ENCODE results near the gene MITF.
"Not testable (repeated sequence)": the region's sequence is repeated elsewhere in the genome, so short reads cannot be mapped to it uniquely, and the experiment has no call there.

Gene MITF

DNA sequence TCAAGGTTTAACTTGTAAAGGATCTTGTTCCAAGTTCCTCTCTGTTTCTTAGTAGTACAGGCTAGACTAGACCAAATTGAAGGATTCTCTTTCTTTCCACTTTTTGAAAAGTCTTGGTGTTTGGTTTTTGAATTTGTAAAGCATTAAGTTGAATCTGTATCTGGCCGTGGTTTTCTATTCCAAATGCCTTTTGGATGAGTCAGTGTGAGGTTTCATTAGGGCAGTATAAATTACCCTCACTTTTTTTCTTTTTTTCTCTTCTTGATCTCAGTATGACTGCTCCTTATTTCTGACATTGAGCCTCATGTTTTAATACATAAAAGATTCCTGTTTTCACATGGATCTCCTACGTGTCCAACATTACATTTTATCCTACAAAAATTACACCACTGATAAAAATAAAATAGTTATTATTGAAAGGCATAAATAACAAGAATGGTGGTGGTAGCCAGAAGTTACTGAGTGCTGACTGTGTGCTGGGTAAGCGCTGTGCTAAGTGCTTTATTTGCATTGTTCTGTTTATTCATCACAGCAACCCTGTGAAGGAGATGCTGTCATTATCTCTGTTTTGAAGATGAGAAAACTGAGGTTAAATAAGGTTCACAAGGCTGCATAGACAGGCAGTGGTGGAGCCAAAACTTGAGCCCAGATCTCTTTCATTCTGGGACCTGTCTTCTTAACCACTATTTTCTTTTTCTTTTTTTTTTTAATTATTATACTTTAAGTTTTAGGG is 48.3 kb downstream of the MITF start:
- no peak for DNase-seq (ENCODE audit: low spot score)

DNA sequence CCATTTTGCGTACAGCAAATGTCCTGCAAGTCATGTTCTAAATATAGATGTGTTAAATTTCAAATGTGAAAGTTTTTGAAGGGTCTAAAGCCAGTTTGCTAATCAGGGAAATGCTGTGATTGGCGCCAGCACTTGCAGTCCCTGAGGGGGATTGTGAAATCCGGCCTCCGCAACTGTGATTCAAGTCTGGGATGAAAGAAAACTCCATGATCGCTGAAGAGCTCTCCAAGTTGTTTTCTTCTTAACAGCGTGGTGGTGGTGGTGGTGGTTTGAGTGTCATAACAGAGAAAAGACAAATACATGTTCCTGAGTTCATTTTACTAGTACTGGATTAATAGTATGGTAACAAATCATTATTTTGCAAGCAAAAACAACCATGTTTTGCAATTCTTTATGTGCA is 51.8 kb downstream of the MITF start:
- no peak for DNase-seq (ENCODE audit: low spot score)

DNA sequence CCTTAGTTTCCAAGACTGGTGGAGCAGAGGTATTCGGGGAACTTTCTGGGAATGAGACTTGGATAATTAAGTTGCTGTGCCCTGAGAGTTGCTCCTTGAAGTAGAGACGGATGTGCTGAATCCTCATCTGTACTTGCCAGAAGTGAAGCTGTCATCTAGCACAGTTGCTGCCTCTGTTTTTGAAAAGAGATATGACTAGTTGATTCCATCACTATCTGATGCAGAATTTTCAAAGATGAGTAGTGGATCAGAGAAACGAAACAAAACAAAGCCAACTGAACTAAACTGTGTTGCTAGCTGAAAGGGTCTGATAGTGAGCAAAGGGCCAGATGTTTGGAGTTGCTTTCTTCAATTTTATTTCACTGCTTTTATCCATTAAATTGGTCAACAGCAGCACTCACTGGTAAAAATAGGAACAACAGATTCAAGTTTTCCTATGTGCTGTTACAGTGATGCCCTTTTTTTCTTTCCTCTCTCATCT is 52.7 kb downstream of the MITF start:
- no peak for DNase-seq (ENCODE audit: low spot score)

DNA sequence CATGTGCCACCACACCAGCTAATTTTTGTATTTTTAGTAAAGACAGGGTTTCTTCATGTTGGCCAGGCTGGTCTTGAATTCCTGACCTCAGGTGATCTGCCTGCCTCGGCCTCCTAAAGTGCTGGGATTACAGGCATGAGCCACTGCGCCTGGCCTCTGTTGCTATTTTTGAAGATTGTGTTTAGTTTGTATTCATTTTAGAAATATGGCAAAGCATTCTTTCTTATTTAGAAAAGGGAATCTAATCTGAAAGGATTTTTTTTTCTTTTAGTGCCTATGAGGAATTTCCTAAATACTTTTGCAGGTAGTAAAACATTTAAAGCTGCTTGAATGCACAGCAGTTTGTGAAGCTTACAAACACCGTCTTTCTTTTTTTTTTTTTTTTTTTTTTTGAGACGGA is 56.9 kb downstream of the MITF start:
- not testable (repeated sequence) for DNase-seq (ENCODE audit: low spot score)

DNA sequence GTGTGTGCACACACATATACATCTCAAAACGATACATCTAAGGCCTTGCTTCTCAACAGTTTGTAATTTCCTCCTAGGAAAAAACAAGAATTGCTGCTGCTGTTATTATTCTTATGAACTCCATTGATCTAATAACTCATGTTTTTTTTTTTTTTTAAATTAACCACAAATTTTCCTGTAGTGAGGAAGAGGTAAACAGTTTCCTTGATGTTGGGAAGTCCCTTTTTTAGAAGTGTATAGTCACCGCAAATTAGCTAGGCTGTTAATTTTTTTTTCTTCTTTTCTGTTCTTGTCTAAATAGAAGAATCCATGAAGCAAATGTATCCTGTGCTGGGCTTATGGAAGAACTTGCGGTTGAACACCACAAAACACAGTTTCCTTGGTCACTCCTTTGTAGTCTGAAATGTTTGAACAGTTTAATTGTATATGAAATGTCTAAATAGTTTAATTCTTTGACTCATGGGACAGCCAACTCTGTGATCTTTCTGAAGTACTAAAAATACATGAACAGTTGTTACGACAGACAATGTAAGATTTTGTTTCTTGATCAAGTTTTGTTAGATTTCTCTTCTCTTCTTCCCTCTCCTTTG is 64.5 kb downstream of the MITF start:
- no peak for DNase-seq (ENCODE audit: low spot score)

DNA sequence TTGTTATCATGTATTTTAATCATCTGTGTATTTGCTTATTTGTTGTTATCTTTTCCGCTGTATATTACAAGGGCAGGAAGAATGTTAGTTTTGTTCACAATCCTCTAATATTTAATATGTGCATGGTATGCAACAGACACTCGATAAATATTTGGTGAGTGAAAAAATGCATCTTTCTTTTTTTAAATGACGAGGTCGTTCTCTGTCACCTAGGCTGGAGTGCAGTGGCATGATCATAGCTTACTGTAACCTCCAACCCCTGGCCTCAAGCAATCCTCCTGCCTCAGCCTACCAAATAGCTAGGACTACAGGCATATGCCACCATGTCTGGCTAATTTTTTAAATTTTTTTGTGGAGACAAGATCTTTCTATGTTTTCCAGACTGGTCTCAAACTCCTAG is 66.2 kb downstream of the MITF start:
- DNase-seq (ENCODE audit: low spot score) = no peak

DNA sequence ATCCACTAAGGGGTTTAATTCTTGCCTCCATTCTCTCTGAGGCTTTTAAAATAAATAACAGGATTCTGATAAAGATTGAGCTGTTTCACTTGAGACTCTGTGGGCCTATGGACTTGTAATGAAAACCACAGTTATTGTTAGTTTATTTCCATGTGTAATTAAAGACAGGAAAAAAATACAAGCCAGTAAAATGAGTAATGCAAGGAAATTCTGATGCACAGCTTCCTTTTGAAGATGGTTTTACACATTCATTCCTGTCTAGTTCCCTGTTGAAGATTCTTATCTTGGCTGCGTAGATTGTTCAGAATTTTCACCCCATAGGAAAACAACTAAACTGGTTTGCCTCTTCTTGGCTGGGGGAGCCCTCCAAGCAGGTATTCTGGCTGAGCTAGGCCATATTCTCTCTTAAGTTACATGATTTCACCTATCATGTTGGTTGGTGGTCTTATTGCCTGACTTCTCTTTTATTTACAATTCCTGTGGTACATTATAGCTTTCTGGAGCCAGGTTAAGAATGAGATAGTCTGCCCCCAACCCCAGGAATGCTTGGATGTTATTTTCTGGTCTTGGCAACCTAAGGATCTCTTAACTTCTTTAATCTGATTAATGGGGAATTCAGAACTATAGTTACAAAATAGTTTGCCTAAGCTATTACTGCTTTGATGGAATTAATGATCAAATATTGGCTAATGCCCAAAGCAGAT is 67.6 kb downstream of the MITF start:
- no peak for DNase-seq (ENCODE audit: low spot score)

DNA sequence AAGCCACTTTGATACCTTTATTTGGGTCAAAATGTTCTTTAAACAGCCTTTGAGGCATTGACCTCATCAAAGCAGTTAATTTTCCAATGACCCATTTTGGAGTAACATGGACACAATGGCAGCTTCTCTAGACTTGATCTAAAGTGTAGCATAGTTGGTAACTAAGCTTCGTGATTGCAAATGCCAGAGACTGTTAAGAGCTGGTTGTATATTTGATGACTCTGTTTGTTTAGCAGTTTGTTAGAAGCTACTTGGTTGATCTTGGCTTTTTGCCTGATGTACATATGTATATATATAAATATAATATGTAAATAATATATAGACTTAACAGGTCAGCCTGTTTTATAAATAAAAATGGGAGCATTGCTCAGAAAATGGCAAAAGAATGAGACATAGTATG is 68.4 kb downstream of the MITF start:
- DNase-seq (ENCODE audit: low spot score) = no peak

DNA sequence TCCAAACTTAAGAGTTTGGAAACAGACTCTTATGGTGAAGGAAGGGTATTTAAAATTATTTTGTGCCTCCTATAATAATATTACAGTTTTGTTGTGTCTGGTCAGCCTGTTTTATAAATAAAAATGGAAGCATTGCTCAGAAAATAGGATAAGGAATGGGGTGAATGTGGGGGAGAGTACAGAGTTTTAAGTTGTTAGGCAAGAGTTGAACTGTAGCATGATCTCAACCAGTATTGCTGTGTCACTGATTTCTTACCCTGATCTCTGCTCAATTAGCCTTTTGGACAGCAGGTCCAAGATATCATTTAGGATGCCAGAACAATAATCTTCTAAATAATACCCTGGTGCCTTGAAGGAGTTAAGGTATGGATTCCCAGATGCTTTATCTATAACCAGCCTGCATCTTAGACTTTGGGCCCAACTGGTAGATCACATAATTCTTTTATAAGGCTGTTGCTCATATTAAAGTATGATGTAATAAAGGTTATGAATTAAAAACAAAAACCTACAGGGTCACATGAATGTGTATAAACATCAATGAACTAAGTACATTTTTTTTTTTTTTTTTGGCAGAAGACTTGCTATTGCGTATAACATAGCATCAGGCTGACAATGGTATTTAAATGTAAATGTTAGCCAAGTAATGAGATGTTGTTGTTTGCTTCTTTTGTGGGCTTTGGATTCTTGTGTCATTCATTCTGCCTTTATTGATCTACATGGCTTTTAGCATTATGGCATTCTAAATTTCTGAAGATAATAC is 70.0 kb downstream of the MITF start:
- no peak for DNase-seq (ENCODE audit: low spot score)

DNA sequence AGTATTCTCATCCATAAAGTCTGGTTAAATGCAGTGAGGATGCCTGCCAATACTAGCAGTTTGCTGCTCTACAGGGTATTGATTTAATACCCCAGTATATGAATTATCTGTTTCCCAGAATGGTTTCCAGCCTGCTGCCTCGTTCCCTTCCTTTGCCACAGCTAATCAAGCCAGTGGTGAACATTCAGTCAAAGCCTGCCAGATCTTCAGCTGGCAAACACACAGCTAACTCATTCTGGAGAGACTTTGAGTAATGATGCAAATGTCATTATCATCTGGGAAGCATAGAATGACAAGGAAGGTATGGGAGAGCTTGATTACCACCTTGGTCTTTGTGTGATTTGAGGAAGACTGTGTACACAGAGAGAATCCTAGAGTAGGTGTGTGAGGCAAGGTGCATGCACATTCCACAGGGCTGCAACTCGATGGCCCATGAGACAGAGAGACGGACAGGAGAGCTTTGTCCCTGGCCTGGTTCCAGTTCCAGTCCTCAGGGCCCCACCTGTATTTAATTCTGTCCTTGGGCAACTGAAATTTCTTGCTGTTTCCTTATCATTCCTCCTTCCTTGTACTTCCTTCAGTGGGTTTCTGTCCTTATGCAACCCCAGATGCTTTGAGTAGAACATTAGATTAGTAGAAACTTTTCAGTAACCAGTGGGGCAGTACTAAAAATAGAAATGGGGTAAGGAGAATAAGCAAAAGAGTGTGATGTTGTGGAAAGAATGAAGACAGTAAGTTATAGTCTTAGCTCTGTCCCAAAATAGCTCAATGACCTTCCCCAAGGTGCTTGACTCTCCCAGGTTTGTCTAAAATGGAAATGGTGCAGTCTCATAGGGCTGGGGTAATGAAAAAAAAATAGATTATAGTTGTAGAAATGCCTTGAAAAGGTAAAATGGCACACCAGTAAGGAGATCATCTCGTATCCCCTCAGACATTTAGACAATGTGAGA is 72.5 kb downstream of the MITF start:
- DNase-seq (ENCODE audit: low spot score) = no peak

DNA sequence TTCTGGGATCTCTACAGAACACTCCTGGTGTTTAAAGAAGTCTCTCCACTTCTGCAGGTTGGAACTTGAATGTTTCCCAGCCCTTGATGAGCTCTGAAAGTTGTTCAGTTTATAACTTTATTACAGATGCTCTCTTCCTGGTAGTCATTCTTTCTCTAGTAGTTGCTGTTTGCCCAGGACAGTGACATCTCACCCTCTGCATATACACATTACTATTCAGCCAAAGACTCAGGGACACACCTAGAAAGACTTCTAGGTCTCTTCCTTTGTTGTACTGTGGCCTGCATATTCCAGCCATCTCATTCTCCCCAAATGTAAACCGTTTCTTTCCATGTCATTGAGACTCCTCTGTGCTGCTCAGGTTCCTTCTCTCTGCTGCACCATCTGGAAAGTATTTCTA is 76.7 kb downstream of the MITF start:
- no peak for DNase-seq (ENCODE audit: low spot score)

DNA sequence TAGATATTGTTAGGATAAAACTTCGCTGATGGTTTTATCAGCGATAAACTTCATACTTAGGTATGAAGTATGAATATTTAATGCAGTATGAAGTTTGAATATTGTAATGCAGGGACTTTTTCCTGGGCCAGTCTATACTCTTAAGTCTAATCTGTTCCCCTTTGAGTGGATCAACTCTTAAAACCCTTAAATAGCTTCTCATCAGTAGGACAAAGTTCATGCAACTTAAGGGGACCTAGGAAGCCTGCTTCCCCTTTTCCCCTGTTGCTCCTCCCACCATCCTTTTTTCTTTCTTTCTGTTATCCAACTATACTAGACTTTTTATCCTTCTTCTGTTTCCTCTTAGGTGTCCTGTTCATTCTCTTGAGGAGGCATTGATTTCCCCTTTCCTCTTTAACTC is 78.7 kb downstream of the MITF start:
- no peak for DNase-seq (ENCODE audit: low spot score)

DNA sequence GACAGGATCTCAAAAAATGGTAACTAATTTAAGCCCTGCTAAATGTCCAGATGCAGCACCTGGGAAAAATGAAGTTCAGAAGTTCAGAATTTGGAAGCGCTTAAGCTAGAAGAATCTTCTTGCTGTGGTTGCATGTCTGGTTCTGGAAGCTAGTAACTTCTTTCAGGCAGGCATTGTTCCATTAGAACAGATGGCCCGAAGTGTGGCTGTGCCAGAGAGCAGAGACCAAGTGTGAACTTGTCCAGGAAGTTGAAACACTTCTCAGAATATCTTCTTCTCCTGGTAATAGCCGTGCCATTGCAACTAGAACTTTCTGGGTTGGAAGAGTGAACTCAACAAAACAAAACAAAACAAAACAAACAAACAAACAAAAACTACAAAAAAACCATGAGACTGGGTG is 80.0 kb downstream of the MITF start:
- DNase-seq (ENCODE audit: low spot score) = no peak

DNA sequence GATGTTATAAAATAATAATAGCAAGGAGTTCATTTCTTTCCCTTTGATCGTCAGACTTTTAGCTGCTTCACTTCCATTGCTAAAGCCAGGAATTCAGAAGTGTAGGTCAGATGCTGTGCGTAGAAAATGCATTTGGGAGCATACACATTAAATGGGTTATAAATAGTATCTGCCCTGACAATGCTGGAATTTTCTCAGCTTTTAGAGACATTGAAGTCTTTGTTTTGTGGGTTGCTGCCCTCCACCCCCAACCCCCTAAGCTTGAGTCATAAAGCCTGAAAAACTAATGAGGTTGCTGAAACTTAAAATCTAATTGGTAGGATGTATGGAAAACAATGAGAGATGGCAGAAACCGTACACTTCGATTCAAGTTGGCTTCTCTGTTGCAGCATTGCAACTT is 81.9 kb downstream of the MITF start:
- no peak for DNase-seq (ENCODE audit: low spot score)

DNA sequence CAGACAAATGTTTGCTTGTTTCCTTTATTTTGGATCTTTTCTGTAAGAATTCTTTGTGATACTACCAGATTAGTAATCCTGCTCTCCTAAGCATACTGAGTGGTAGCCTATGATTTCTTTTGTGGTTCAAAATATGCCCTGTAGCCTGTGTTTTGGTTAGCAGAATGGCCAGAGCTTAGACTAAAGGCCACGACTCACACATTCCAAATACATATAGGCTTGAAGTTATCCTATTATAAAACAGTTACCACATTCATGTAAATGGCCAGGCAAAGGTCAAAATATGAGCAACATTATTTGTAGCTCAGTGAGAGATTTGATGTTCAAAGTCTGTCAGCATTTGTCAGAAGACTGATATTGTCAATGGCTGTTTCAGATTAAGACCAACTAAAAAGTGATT is 84.5 kb downstream of the MITF start:
- no peak for DNase-seq (ENCODE audit: low spot score)

DNA sequence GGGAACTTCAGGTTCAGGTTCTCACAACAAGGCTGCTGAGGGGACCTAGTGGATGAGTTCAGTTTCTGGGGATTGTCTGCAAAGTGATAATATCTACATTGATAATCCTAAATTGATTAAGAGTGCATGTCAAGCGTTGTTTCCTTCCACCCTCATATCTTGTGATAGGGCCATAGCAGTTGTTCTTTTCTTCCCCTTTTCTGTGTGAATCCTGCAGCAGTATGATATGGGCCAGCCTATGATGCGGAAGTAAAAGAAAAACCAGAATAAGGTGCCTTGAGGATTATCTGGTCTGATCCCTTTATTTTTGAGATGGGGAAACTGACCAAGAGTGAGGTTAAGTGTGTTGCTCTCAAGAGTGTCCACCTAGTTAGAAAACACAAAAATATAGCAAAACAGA is 86.2 kb downstream of the MITF start:
- no peak for DNase-seq (ENCODE audit: low spot score)

DNA sequence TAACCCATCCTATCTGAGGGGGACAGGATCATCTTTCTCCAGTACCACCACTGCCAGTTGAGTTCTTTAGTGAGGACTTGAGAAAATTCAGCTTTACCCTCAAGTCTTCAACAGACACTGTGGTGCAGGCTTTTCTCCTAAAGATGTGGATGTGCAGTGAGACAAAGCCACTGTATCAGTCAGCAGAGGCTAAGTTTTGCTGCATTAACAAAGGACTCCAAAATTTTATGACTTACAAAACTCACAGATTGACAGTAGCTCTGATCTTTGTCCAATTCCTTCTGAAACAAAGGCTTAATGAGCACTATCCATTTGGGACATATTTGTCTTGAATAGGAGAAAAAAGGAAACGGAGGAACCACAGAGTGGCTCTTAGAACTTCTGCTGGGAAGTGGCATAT is 87.9 kb downstream of the MITF start:
- no peak for DNase-seq (ENCODE audit: low spot score)

DNA sequence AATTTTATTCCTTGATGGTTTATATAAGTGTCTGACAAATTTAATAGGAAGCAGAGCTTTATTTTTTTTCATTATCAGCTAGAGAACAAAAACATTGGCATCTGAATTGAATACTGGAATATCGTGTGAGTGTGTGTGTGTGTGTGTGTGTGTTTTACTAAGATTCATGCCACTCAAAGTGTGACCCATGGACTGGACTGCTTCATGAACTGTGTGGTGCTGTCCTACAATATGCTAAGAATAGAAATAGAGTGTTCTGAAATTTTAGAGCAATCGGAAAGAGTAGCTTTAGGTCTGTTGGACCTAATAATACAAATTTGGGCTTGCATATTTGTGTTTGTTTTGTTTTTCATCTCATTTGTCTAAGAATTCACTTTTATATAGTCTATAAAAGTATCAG is 89.6 kb downstream of the MITF start:
- DNase-seq (ENCODE audit: low spot score) = no peak

DNA sequence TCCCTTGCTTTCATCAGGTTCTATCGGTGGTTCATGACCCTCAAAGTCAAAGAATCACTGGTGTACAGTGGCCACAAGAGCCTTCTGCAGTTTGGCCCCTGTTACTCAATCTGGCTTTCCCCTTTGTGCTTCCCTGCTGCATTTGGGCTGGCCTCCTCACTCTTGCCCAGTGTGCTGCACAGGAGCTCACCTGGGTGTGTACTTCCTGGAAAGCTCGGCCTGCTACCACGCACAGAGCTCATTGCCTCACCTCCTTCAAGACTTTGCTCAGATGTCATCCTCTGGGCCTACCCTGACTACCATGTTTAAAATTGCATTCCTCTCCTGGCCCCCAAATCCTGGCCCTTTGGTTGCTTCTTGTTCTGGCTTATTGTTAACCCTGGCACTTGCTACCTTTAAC is 90.9 kb downstream of the MITF start:
- no peak for DNase-seq (ENCODE audit: low spot score)

DNA sequence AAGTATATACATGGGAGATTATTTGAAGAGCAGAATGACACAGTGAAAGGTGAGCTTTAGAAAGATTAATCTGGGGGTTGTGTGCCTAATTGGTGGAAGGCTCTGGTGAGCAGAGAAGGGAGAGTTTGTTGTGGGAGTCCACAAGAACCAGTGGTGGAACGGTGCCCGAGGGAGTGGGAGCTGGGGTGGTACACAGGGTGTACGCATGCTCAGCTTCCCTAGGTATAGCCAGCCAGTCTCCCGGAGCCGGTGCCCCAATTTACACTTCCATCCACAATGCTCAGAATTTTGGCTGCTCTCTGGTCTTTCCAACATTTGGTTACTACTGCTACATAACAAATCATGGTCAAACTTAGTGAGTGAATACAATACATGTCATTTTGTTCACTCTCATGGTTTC is 92.5 kb downstream of the MITF start:
- DNase-seq (ENCODE audit: low spot score) = no peak

DNA sequence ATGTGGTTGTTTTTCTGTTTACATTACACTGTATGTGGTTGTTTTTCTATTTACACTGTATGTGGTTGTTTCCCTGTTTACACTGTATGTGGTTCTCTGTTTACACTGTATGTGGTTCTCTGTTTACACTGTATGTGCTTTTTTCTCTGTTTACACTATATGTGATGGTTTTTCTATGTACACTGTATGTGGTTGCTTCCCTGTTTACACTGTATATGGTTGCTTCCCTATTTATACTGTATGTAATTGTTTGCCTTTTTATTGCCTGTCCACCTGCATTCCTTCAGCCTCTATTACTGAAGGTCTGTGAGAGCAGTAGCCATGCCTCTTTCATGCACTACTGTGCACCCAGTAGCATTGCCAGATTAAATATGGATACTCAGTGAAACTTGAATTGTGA is 94.3 kb downstream of the MITF start:
- DNase-seq (ENCODE audit: low spot score) = no peak

DNA sequence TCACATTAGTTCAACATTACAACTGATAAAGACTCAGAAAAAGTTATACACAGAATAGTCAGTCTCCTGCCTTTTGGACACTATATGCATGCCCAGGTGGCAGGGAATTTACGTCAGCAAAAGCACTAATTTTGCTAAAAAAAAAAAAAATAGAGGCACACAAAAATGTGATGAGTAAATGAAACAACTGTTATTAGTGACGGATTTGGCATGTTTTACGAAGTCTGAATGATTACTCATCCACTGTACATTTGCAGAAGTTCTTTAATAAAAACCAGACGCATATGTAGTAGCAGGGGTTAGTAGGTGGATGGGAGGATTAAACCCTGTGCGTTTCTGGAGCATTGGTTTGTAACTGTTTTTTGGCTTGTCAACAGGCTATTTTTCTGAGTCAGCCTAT is 99.0 kb downstream of the MITF start:
- no peak for DNase-seq (ENCODE audit: low spot score)
